HepG2 (cell line): ENCODE data around the gene GALNT18. TPM values are rescaled to one million over a fixed set of nuclear protein-coding genes. Genes with fewer than 3 reads are reported as not detected.

Experiments
- ATAC-seq: fragments of 200-7000 bp; cut with Tn5 transposase; 3 replicates; pipeline ENCODE4 v1.9.1; 2020; ENCODE audit warnings: mild to moderate bottlenecking, moderate library complexity
- BruUV-seq: library from RNA; stranded (reverse); fragments of 400-500 nt; replicated peaks from 2 replicates; lab custom pipeline; 2021; lab: Mats Ljungman, UMichigan
- CTCF ChIA-PET: fragments of 300-600 bp; formaldehyde crosslinking; extraction: SDS; loops from one replicate; lab custom pipeline; 2021; ENCODE audit warnings: low total read pairs, inconsistent platforms, low intra/inter-chr PET ratio; lab: Yijun Ruan, JAX
- POLR2A ChIA-PET: fragments of 350-600 bp; sonication (Branson Sonifier 250); formaldehyde crosslinking; loops from one replicate; lab custom pipeline; 2020; ENCODE audit warnings: antibody characterized with exemption, inconsistent platforms; lab: Yijun Ruan, JAX
- DNase-seq: peaks from one replicate; pipeline ENCODE4 v3.0.0-alpha.2; 2015; ENCODE audit warnings: low spot score
- FAIRE-seq: peaks from 3 replicates; lab custom pipeline; 2011; peaks lifted over from hg19 to GRCh38; lab: Jason Lieb, UNC
- H2AFZ ChIP-seq: one replicate; pipeline ENCODE4 v1.6.1; 2011; ENCODE audit warnings: low read length, inconsistent platforms
- H3K27ac ChIP-seq: fragments of 300-600 bp; 3 replicates; pipeline ENCODE4 v1.8.0; 2011; ENCODE audit warnings: mixed run types, mild to moderate bottlenecking, mixed read lengths, low read length, inconsistent platforms; ENCODE audit not compliant: insufficient read depth; ENCODE audit errors: extremely low read length
- H3K27me3 ChIP-seq, 2 experiments: fragments of 200-600 bp in 1 of 2; 2 replicates in 1 of 2; 3 replicates in 1 of 2; pipeline versions ENCODE4 v1.6.0 to v1.8.0; 2011; ENCODE audit warnings: low read length in 2 of 2, mild to moderate bottlenecking in 2 of 2, moderate library complexity in 2 of 2, inconsistent platforms in 1 of 2; ENCODE audit not compliant: insufficient read depth in 2 of 2, control insufficient read depth in 1 of 2
- H3K36me3 ChIP-seq, 2 experiments: fragments of 200-600 bp in 1 of 2; replicated peaks in 1 of 2; 2 replicates in 1 of 2; 3 replicates in 1 of 2; pipeline versions ENCODE4 v1.5.1 to v1.8.0; 2011; ENCODE audit warnings: low read length in 2 of 2, inconsistent platforms in 1 of 2; ENCODE audit not compliant: insufficient read depth in 2 of 2, control insufficient read depth in 1 of 2
- H3K4me1 ChIP-seq: 2 replicates; pipeline ENCODE4 v1.5.1; 2012; ENCODE audit warnings: low read length, inconsistent platforms; ENCODE audit not compliant: insufficient read depth
- H3K4me2 ChIP-seq: 2 replicates; pipeline ENCODE4 v1.6.0; 2011; ENCODE audit warnings: low read depth, low read length, inconsistent platforms
- H3K4me3 ChIP-seq, 3 experiments: fragments of 200-600 bp in 1 of 3; sonication (generic), shearing (Covaris generic) in 1 of 3; replicated peaks in 1 of 3; 2 replicates each; pipeline ENCODE4 v1.5.1; 2011 to 2016; ENCODE audit warnings: low read length in 3 of 3, inconsistent platforms in 2 of 3, low read depth in 2 of 3, mild to moderate bottlenecking in 2 of 3, control low read depth in 1 of 3, mixed read lengths in 1 of 3; ENCODE audit not compliant: insufficient read depth in 1 of 3
- H3K79me2 ChIP-seq: one replicate; pipeline ENCODE4 v1.6.1; 2011; ENCODE audit warnings: low read length, inconsistent platforms; ENCODE audit not compliant: insufficient read depth
- H3K9ac ChIP-seq: 2 replicates; pipeline ENCODE4 v1.6.0; 2011; ENCODE audit warnings: mild to moderate bottlenecking, low read depth, low read length, inconsistent platforms; ENCODE audit not compliant: insufficient read depth
- H3K9me3 ChIP-seq: 2 replicates; pipeline ENCODE4 v1.5.1; 2012; ENCODE audit warnings: mild to moderate bottlenecking, low read length
- H4K20me1 ChIP-seq: 2 replicates; pipeline ENCODE4 v1.6.0; 2011; ENCODE audit warnings: inconsistent platforms, mild to moderate bottlenecking, low read length, moderate library complexity; ENCODE audit not compliant: insufficient read depth
- AHDC1 ChIP-seq: sonication (generic); formaldehyde crosslinking; IDR thresholded peaks from 2 replicates; pipeline ENCODE4 v1.5.1; 2020; ENCODE audit warnings: mild to moderate bottlenecking, missing genetic modification reagents, borderline replicate concordance
- NR3C1 ChIP-seq: sonication (generic); formaldehyde crosslinking; IDR thresholded peaks from 2 replicates; pipeline ENCODE4 v1.4.0; 2020; ENCODE audit warnings: missing genetic modification reagents
- ZNF326 ChIP-seq: sonication (generic); formaldehyde crosslinking; IDR thresholded peaks from 2 replicates; pipeline ENCODE4 v1.4.0; 2020; ENCODE audit warnings: missing genetic modification reagents, borderline replicate concordance
- ZNF792 ChIP-seq: IDR thresholded peaks from 2 replicates; pipeline ENCODE4 v1.6.1; 2016
- WGBS: methylation state at CpG from one replicate; pipeline ENCODE4 v1.1.6; 2017; ENCODE audit warnings: low lambda C conversion rate; 5-methylcytosine and 5-hydroxymethylcytosine counted together
- in situ Hi-C: cut with HindIII; loops from 2 replicates; pipeline ENCODE4 v1.10.0; 2017; ENCODE audit warnings: low pct_unique_long_range_greater_than_20kb; ENCODE audit not compliant: extremely low pct_ligation_motif_present
- intact Hi-C: fragments of 100-400 bp; cut with micrococcal nuclease; formaldehyde crosslinking; loops from one replicate; pipeline ENCODE4 v1.10.0; 2022; ENCODE audit not compliant: unreplicated experiment
- polyA plus RNA-seq, 8 experiments: library from polyadenylated mRNA; depleted of rRNA in 3 of 8; stranded (reverse) in 7 of 8; unstranded in 1 of 8; fragments of >200 nt; fragmentation: Illumina TruSeq in 4 of 8; extraction: Trizol in 4 of 8; gene quantifications; 2 replicates each; pipeline versions ENCODE4 v1.2.1 to v1.2.3, GENCODE V29; 2011 to 2016; ENCODE audit warnings: low read depth in 4 of 8, missing spikeins in 1 of 8, mixed read lengths in 1 of 8; ENCODE audit not compliant: insufficient read depth in 1 of 8
- total RNA-seq, 5 experiments: library from RNA; depleted of rRNA; stranded (reverse); fragments of >200 nt; fragmentation: Illumina TruSeq; extraction: Trizol; gene quantifications; 2 replicates each; pipeline ENCODE4 v1.2.3, GENCODE V29; 2016; ENCODE audit warnings: low read depth in 1 of 5

Gene GALNT18
- total and polyA plus RNA-seq, 2 of the 13 experiments (the other 11 are each of a cell fraction or from before 2014, with no cell fraction given), result 0.11 TPM; not detected in 1

GRCh38 chr11:11577932-11578911, 43.6 kb downstream of the GALNT18 start:
- H3K27me3 ChIP-seq, result peaks cover 4 to 20% of the 10 kb centered on the region in 2 experiments; a peak in 4 of 5 replicates
- TF ChIP-seq ZNF326 (no peak), ZNF792 (CRISPR knock-in tag) (no peak), NR3C1 (no peak), AHDC1 (CRISPR knock-in tag) (no peak)
- TF ChIP-seq, all 625 proteins: peak for 0
- Histone ChIP-seq H3K4me2 (no peak overlapping the region), H4K20me1 (no peaks in the 10 kb centered on the region), H3K4me3 (no peak overlapping the region), H3K9me3 (no peaks in the 10 kb centered on the region), H3K79me2 (no peaks in the 10 kb centered on the region), H3K36me3 (no peaks in the 10 kb centered on the region), H3K4me1 (no peaks in the 10 kb centered on the region), H2AFZ (no peak overlapping the region), H3K27ac (no peak overlapping the region), H3K9ac (no peak overlapping the region)
- in situ Hi-C loops (no loop called here), intact Hi-C loops (no loop called here)
- ATAC-seq (no peak), DNase-seq (no peak), FAIRE-seq (no peak)
- BruUV-seq, result no TSS peak
- POLR2A ChIA-PET, result no interaction called here
- CTCF ChIA-PET, result no interaction called here
- WGBS, result 38% methylated on average over 15 of the region's 15 CpGs
